GM21526 (cell line): ENCODE data around the gene DSG2.

Source experiments
- ATAC-seq: cut with Tn5 transposase; IDR thresholded peaks from one replicate; pipeline ENCODE4 v1.9.1; 2021; ENCODE audit warnings: moderate library complexity; ENCODE audit not compliant: unreplicated experiment, low FRiP score

DSG2 gene

DNA sequence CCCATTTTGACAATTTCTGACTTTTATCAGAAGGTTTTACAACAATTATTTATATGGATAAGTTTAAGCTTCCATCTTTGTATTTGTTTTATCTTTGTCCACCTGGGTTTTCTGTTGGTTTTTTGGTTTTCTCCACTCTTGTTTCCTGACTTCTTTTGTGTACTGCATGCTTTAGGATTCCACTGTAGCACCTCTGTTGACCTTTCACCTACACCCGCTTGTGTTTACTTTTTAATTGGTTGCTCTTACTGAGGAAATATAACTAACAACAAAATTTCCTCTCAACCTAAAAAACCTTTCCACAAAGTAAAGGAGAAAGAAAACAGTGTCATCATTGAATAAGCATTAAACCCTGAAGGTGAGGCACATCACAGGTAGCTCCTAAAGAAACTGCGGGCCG, 53.9 kb downstream of the DSG2 start:
- ATAC-seq: no peak

GRCh38 chr18:31553800-31554199, 55.8 kb downstream of the DSG2 start:
- ATAC-seq: no peak

- ATAC-seq: no peak
Observed at GRCh38 chr18:31554776-31555175, 56.8 kb downstream of the DSG2 start.

DNA sequence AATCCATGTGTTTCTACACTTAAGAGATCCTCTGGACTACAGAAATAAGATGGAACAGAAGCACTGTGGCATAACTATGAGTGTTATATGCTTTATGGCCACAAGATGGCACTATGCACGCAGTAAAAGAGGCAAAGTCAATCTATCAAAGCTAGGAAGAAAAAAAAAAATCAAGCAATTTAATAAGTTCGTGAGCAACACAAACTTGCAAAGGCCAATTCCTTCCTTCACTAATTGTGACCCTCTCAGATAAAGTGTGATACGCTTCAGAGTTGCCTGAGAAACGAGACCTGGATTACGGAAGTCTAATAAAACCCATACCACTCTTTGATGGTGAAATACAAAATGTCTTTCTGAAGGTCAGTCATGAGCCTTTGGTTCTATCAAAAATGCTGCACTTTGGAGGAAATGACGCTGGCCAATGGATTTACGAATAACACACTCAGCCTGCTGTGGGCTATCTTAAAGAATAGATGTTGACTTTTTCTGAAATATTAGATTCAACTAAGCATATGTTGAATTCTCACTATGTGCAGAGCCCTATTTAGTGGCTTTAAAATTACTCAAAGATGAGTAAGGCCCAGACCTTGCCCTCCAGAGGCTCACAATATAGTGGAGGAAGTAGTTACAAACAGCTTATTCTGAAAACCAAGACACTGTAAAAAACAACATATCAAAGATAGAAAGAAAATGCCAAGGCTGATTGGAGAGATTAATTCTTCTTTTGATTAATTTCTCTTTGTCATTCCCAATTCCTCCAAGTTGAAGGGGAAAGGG, 58.2 kb downstream of the DSG2 start:
- peak; percentile 79 for ATAC-seq

DNA sequence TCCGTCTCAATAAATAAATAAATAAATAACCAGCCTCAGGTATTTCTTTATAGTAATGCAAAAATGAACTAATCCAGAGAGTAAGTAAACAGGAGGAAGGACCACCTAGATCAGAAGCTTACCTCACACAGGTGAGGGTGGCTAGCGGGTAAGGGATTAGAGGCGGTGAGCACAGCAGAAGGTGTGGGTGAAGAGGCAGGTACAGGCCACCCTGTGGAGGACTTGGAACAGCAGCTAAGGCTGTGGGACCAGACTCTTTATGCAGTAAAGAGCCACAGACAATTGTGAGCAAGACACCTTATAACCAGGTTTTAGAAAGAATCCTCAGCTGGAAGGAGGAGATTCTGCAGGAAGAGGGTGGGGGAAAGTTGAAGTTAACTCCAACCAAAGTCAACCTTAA, 59.5 kb downstream of the DSG2 start:
- ATAC-seq: no peak

GRCh38 chr18:31558567-31558966, 60.6 kb downstream of the DSG2 start:
- no peak for ATAC-seq

DNA sequence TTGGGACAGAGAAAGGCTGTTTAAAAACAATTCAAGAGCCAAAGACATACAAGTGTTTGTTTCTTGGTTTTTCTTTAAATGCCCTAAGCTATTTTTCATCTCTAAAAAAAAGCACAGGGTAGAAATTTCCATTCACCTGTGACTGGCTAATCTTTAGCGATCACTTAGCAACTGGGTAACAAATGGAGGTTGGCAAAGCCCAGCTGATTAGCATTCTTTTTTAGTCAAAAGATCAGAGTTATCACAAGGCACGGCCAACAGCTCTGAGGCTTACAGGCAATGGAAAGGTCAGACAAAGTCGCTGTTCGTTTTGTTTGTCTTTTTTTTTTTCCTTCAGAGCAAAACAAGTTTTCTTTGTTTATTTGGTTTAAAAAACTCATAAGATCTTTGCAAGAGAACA, 64.7 kb downstream of the DSG2 start:
- no peak for ATAC-seq

DNA sequence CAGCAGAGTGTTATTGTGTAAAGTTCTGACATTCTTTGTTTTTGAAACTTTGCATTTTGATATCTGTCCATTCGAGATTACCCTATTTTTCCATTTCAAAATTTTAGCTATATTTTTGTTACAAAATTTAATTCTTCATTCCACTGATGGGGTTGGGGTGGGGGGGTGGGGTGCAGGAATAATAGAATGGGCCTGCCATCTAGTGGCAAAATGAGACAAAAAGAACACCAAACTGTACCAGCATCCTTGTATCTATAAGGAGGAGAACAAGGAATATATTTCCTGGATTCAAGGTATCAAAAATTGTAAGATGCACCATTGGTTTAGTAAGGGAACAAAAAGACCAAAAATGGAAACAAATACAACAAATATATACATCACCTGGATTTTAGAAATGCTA, 65.8 kb downstream of the DSG2 start:
- no peak for ATAC-seq

DNA sequence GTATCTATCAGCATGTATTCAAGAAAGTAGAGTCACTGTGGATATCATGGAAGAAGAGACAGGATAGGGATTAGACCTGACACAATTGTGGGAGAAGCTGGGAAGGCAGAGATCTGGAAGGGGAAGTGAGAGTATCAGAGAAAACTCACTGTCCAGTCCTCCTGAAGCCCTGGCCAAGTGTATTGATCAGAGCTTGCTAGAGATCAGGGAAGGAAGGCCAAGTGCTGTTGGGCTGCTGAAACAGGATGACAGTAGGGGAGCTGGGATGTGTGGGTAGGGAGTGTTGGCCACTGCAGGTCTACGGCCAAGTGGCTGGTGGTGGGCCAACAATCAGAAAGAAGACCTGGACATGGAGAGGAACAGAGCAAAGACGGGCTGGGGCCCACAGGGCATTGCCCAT, 67.4 kb downstream of the DSG2 start:
- no peak for ATAC-seq

DNA sequence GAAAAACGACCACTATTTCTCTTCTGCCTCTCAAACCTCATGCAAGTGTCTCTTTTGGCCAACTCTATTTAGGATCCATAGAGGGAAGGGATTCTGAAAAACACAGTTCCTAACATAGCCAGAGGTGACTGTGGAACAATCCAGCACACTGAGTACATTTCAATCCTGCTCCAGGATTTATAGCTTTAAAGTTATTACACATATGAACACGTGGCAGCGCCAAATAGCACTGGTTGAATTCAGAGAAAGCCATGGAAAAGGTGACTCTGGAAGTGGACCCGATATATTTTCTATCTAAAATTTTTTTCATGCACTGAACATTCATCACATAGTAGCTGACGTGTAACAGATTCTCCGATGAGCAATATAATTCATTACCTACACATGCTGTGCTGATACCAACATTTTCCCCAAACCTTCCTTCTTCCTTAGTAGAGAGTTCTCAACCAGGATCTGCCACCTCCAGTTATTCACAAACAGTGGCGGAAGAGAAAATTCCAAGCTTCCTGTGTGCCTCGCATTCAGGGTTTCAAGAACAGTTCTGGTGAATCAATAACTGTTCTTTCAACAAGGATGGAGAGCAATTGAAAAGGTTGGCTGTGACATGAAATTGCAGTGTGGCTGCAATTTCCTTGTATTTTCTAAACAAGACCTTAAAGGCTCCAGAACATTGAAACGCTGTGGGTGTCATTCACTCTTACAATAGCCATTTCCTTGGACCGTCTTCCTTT, 68.0 kb downstream of the DSG2 start:
- ATAC-seq: no peak

- no peak for ATAC-seq
Observed at GRCh38 chr18:31566576-31567306, 68.8 kb downstream of the DSG2 start.

DNA sequence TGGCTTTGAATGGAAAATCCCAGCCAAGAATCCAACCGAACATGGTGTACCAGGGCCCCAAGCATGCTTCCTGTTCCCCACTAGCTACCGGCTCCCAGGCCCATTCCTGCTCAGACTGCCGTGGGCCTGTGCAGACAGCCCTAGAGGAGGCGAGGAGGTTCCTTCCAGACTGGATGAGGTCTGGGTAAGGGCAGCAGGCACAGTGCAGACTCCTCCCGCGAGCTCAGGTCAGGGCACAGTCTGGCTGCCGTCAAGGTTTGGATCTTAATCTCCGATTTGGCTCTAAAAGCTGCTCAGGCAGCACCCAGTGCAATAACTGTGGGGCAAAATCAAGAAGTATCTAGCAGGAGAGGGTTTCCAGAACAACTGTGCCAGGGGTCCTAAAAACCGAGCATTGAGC, 74.4 kb downstream of the DSG2 start:
- no peak for ATAC-seq

DNA sequence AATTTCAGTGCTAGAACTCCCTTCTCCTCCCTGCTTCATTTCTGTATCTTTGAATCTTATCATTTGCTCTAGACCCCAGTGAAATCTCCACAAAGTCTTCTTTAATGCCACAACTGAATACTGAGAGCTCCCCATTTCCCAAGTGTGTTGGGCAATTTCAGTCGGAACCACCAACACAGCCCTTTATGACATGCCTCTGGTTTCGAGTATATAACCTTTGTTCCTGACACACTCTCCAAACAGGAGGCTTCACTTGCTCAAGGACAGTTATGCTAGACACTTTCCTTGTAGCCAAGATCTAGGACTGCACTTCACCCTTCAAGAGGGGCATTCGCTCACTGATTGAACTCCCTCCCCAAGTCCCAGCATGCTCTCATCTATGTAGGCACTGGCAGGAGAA, 75.1 kb downstream of the DSG2 start:
- no peak for ATAC-seq

DNA sequence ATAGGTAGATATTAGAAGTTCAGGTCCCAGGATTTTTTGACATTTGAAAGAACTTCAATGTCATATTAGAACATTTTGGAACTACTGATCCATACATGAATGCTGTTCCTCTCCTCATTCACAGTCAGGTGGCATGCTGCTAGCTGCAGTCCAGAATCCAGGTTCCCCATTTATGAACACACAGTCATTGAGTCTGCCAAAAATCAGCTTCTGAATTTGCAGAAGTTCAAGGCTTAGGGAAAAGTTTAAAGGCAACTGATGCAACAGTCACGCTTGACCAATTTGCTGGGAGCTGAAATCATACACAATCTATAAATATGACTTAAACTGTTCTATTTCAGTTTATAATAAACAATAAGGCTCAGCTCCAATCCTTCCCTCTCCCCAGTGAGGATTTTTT, 76.4 kb downstream of the DSG2 start:
- ATAC-seq: no peak

DNA sequence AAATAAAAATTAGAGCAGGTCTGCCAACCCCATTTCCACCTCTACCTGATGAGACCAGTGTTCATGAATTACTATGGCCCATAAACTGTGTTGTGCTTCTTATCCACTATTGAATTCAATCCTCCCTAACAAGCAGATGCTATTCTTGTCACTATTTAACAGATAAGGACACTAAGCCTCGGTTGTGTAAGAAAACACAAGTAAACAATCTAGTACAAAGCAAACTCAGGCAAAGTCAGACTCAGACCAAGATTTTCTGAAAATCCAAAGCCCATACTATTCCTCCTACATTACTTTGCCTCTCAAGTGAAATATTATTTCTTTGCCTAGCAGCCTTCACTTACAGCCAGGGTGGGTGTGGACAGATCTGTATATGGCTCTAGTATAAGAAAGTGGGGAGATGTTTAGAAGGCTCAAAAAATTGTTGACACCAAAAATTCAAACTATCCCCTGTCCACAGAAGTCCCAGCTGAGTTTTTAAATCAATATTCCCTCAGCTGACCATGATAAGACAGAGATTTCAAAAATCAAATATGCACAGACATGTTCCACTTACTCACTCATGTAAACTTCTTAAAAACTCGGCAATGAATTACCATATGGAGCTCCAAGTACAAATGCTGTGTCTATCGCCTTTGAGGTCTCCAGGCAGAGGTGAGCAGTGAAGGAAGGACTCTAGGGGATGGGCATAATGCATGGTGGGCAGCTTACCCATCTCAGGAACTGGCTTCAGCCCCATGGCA, 77.7 kb downstream of the DSG2 start:
- ATAC-seq: no peak

DNA sequence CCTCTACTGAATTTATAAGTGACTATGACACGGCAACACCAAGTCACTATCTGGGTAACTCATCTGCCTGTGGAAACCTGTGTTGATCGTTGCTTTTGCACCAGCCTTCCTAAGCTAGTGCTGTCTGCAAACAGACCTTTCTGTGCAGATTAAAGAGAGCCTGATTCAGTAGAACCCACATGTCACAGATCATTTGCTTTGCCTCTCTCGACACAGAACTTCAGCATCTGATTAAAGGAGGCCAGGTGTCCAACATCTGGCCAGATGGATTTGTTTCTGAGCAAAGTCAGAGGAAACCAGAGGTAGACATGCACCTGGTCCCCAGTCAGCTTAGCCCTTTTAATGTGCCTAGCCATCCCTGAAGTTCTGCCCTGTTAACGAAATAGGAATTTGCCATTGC, 78.7 kb downstream of the DSG2 start:
- ATAC-seq: peak; percentile 62

GRCh38 chr18:31577195-31577594, 79.2 kb downstream of the DSG2 start:
- peak; percentile 22 for ATAC-seq

GRCh38 chr18:31578126-31578525, 80.1 kb downstream of the DSG2 start:
- no peak for ATAC-seq

- ATAC-seq: no peak
Observed at GRCh38 chr18:31579375-31579774, 81.4 kb downstream of the DSG2 start.

- no peak for ATAC-seq
Observed at GRCh38 chr18:31581498-31582197, 83.7 kb downstream of the DSG2 start.
